Lung (tissue), 12 donors: ENCODE measurements around the gene IL17B. TPM values are rescaled to one million over a fixed set of nuclear protein-coding genes. Genes with fewer than 3 reads are reported as not detected.

ENCODE experiments used
- ATAC-seq: fragments of 200-7000 bp; cut with Tn5 transposase; one replicate; pipeline ENCODE4 v1.9.1; 2020; ENCODE audit warnings: moderate number of reproducible peaks; ENCODE audit not compliant: insufficient read depth, low FRiP score
- DNase-seq, 3 donors: peaks; one replicate each; pipeline ENCODE4 v3.0.0-alpha.2; 2013 to 2017
- H3K27ac ChIP-seq, 2 donors: one replicate each; pipeline ENCODE4 v1.5.1; 2013; ENCODE audit warnings: mild to moderate bottlenecking in 2 of 2, moderate library complexity in 2 of 2, control low read depth in 1 of 2, inconsistent platforms in 1 of 2, low read depth in 1 of 2, low read length in 1 of 2
- H3K27me3 ChIP-seq, 3 donors: one replicate each; pipeline ENCODE4 v1.5.1; 2013; ENCODE audit warnings: low read length in 2 of 3; ENCODE audit not compliant: control insufficient read depth in 3 of 3, insufficient read depth in 3 of 3
- H3K36me3 ChIP-seq, 4 donors: one replicate each; pipeline ENCODE4 v1.5.1; 2013; ENCODE audit warnings: low read length in 4 of 4, mild to moderate bottlenecking in 1 of 4, moderate library complexity in 1 of 4; ENCODE audit not compliant: control insufficient read depth in 4 of 4, insufficient read depth in 4 of 4
- H3K4me1 ChIP-seq, 5 donors: one replicate each; pipeline ENCODE4 v1.5.1; 2013; ENCODE audit warnings: low read length in 5 of 5, mild to moderate bottlenecking in 2 of 5, moderate library complexity in 1 of 5; ENCODE audit not compliant: control insufficient read depth in 5 of 5, insufficient read depth in 5 of 5
- H3K4me3 ChIP-seq: one replicate; pipeline ENCODE4 v1.5.1; 2013; ENCODE audit warnings: mild to moderate bottlenecking, control low read depth, moderate library complexity
- H3K9ac ChIP-seq, 2 donors: one replicate each; pipeline ENCODE4 v1.5.1; 2013; ENCODE audit warnings: low read length in 2 of 2, control low read depth in 1 of 2; ENCODE audit not compliant: insufficient read depth in 1 of 2
- H3K9me3 ChIP-seq, 4 donors: one replicate each; pipeline ENCODE4 v1.5.1; 2013; ENCODE audit warnings: low read length in 3 of 4, mild to moderate bottlenecking in 1 of 4, moderate library complexity in 1 of 4; ENCODE audit not compliant: control insufficient read depth in 4 of 4, insufficient read depth in 3 of 4
- WGBS, 2 donors: extraction: QIAGEN DNeasy Blood & Tissue Kit; methylation state at CpG; one replicate each; pipeline ENCODE4 v1.1.7; 2013; 5-methylcytosine and 5-hydroxymethylcytosine counted together
- polyA plus RNA-seq, 2 donors: library from polyadenylated mRNA; stranded (reverse); fragments of 200-250 nt; gene quantifications; one replicate each; pipeline ENCODE4 v1.2.1, GENCODE V29; 2013
- total RNA-seq, 2 donors: library from RNA; depleted of rRNA in 1 of 2; stranded (reverse); fragments of >200 nt in 1 of 2; gene quantifications; one replicate each; pipeline ENCODE4 v1.2.1, GENCODE V29; 2014 to 2021
- TF ChIP-seq, protein P1 (sequence below): IDR thresholded peaks from 2 replicates; pipeline ENCODE4 v1.5.1; 2012; ENCODE audit warnings: mild to moderate bottlenecking; ENCODE audit errors: control extremely low read depth, extremely low read depth
- donor health status: control.
- donor health status: control.
- donor health status: Bipolar disorder and iron deficiency.
- donor health status: healthy.
- donor health status: DM: yes; HTN: yes; CAD: no.

The IL17B gene
- total and polyA plus RNA-seq, 4 donors: 0.26 to 1.3 (median 0.39) TPM

- 47 to 51% methylated on average over 13 of the region's 13 CpGs for WGBS, 2 donors
Observed at GRCh38 chr5:149419859-149420544, 40.9 kb upstream of the IL17B start.

GRCh38 chr5:149419532-149419858, 40.4 kb upstream of the IL17B start:
- TF ChIP-seq, protein P1, sequence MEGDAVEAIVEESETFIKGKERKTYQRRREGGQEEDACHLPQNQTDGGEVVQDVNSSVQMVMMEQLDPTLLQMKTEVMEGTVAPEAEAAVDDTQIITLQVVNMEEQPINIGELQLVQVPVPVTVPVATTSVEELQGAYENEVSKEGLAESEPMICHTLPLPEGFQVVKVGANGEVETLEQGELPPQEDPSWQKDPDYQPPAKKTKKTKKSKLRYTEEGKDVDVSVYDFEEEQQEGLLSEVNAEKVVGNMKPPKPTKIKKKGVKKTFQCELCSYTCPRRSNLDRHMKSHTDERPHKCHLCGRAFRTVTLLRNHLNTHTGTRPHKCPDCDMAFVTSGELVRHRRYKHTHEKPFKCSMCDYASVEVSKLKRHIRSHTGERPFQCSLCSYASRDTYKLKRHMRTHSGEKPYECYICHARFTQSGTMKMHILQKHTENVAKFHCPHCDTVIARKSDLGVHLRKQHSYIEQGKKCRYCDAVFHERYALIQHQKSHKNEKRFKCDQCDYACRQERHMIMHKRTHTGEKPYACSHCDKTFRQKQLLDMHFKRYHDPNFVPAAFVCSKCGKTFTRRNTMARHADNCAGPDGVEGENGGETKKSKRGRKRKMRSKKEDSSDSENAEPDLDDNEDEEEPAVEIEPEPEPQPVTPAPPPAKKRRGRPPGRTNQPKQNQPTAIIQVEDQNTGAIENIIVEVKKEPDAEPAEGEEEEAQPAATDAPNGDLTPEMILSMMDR: no peak
- no peak for ATAC-seq
- H3K9ac ChIP-seq: no peak overlapping the region
- H3K27me3 ChIP-seq: no peaks in the 10 kb centered on the region
- H3K4me3 ChIP-seq: no peak overlapping the region
- H3K4me1 ChIP-seq: peaks cover 8 to 94% (median 61%) of the 10 kb centered on the region in 5 donors
- peak overlapping the region; percentile 65 to 82 for H3K27ac ChIP-seq
- H3K36me3 ChIP-seq: peaks cover 0 to 38% (median 8%) of the 10 kb centered on the region in 4 donors
- WGBS, 2 donors: 59 to 66% methylated on average over 3 of the region's 3 CpGs
- DNase-seq: no peak
- H3K9me3 ChIP-seq: no peaks in the 10 kb centered on the region

More at GRCh38 chr5:149419859-149420544, 40.9 kb upstream of the IL17B start:
- ATAC-seq (no peak), DNase-seq (peak; percentile 47 to 78 (median 49))
- Histone ChIP-seq H3K9me3 (no peaks in the 10 kb centered on the region), H3K4me3 (no peak overlapping the region), H3K36me3 (peaks cover 0 to 43% (median 10%) of the 10 kb centered on the region in 4 donors), H3K27me3 (no peaks in the 10 kb centered on the region), H3K27ac (peak overlapping the region; percentile 65 to 82), H3K9ac (peak overlapping the region in 1 of 2 donors; percentile 30), H3K4me1 (peaks cover 8 to 93% (median 59%) of the 10 kb centered on the region in 5 donors)
- TF ChIP-seq, protein P1: no peak

GRCh38 chr5:149418910-149419531, 39.9 kb upstream of the IL17B start:
- ATAC-seq: no peak
- 74% methylated on average over 6 of the region's 6 CpGs for WGBS, 2 donors
- H3K36me3 ChIP-seq: peaks cover 0 to 34% (median 8%) of the 10 kb centered on the region in 4 donors
- H3K4me3 ChIP-seq: no peak overlapping the region
- no peaks in the 10 kb centered on the region for H3K27me3 ChIP-seq
- H3K9me3 ChIP-seq: no peaks in the 10 kb centered on the region
- H3K4me1 ChIP-seq: peaks cover 8 to 95% (median 66%) of the 10 kb centered on the region in 5 donors
- TF ChIP-seq, protein P1: no peak
- peak in 2 of 3 donors; percentile 36 to 40 for DNase-seq
- no peak overlapping the region for H3K9ac ChIP-seq
- peak overlapping the region; percentile 12 to 82 for H3K27ac ChIP-seq
